NCI-H1092 treated with DMSO at 0.1 percent for 48 hours (cell line): ENCODE measurements around the gene ZGPAT.

ENCODE experiments used
- DNase-seq: peaks from one replicate; lab custom pipeline; 2025; lab: John Stamatoyannopoulos, UW

ZGPAT gene

DNA sequence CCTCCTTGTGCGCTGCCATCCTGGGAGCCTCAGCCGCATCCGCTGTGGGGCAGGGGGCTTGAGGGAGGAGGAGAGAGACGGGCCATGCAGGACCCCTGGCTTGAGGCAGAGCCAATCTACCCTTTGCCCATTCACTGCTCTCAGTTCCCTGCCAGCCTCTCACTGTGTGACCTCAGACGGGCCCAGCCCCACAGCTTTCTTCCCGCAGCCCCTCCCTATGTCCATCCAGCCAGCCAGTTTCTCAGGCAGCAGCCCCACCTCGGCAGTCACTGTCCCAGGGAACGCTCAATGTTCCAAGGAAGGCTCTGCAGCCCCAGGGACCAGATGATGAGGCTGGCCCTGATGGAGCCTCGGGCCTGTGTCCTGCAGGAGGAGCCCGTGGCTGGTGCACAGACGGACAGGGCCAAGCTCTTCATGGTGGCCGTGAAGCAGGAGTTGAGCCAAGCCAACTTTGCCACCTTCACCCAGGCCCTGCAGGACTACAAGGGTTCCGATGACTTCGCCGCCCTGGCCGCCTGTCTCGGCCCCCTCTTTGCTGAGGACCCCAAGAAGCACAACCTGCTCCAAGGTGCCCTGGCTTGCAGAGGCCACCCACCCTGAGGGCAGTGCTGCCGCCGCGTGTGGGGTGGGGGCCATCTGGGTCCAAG, 15.3 kb upstream of the ZGPAT start:
- no peak for DNase-seq

- no peak for DNase-seq
Measured at GRCh38 chr20:63693083-63693732, 14.6 kb upstream of the ZGPAT start.

- no peak for DNase-seq
Measured at GRCh38 chr20:63693733-63694583, 13.9 kb upstream of the ZGPAT start.

- DNase-seq, result no peak
Measured at GRCh38 chr20:63694584-63695423, 13.0 kb upstream of the ZGPAT start.

DNA sequence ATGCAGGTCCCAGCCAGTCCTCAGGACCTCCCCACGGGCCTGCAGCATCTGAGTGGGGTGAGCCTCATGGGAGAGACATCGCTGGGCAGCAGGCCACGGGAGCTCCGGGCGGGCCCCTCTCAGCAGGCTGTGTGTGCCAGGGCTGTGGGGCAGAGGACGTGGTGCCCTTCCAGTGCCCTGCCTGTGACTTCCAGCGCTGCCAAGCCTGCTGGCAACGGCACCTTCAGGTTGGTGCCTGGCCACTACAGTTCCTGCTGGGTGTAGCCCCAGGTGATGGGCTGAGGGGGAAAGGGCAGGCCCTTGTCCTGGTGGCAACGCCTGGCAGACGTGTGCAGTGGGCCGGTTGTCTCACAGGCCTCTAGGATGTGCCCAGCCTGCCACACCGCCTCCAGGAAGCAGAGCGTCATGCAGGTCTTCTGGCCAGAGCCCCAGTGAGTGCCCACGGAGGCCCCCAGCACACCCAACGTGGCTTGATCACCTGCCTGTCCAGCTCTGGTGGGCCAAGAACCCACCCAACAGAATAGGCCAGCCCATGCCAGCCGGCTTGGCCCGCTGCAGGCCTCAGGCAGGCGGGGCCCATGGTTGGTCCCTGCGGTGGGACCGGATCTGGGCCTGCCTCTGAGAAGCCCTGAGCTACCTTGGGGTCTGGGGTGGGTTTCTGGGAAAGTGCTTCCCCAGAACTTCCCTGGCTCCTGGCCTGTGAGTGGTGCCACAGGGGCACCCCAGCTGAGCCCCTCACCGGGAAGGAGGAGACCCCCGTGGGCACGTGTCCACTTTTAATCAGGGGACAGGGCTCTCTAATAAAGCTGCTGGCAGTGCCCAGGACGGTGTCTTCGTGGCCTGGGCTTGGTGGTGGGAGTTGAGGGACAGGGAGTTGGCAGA, 12.2 kb upstream of the ZGPAT start:
- DNase-seq, result no peak

- DNase-seq, result no peak
Measured at GRCh38 chr20:63696306-63696627, 11.6 kb upstream of the ZGPAT start.

- no peak for DNase-seq
Measured at GRCh38 chr20:63696628-63697356, 11.0 kb upstream of the ZGPAT start, which contains the start of gene TNFRSF6B. Gene TNFRSF6B, plus strand, starts transcription at chr20:63696652. Its CDS starts 116 bp downstream, at chr20:63696768.

- no peak for DNase-seq
Measured at GRCh38 chr20:63697357-63697867, 10.4 kb upstream of the ZGPAT start.

GRCh38 chr20:63697868-63698545, 9.8 kb upstream of the ZGPAT start:
- no peak for DNase-seq

DNA sequence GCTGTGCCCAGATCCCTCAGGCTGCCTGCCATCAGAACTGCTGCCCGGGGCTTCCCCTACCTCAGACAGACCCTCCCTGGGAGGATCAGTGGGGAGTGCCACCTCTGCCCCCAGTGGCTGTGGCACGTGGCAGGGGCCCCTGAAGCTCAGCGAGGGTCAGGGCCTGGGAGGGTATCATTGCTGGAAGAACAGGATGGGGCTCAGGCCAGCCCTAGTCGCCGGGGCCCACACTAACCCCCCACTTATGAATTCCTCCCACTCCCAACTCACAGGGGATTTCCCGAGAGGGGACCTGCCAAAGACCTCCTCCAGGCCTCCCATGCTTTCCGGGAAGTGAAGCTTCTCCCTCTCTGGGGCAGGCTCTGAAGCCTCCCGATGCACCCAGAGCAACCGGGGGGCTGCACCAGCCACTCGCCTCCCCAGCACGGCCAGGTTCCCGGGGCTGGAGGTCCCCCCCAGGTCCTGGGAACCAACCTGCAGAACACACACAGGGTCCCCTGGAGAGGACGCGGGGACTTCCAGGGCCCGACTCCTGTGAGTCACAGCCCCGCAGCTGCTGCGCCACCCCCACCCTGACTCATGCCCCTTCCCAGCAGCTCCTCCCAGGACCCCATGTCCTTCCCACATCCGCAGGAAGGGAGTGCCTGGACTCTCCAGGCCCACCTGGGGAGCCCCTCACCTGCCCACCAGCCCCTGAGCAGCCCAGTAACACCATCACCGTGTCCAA, 8.9 kb upstream of the ZGPAT start:
- no peak for DNase-seq

GRCh38 chr20:63699466-63700198, 8.2 kb upstream of the ZGPAT start:
- no peak for DNase-seq

- DNase-seq, result no peak
Measured at GRCh38 chr20:63700199-63701050, 7.4 kb upstream of the ZGPAT start.

DNA sequence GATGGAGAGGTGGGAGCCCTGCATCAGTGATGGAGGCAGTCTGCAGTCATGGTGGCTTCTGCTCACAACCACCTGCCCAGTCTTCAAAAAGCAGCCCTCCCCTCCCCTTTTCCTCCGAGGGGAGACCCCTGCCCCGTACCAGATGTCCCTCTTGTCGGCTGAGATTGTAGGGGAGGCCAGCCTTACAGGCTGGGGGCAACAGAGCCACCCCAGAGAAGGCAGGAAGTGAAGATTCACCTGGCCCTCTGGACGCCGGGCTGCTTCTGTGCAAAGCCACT, 6.8 kb upstream of the ZGPAT start:
- no peak for DNase-seq

DNA sequence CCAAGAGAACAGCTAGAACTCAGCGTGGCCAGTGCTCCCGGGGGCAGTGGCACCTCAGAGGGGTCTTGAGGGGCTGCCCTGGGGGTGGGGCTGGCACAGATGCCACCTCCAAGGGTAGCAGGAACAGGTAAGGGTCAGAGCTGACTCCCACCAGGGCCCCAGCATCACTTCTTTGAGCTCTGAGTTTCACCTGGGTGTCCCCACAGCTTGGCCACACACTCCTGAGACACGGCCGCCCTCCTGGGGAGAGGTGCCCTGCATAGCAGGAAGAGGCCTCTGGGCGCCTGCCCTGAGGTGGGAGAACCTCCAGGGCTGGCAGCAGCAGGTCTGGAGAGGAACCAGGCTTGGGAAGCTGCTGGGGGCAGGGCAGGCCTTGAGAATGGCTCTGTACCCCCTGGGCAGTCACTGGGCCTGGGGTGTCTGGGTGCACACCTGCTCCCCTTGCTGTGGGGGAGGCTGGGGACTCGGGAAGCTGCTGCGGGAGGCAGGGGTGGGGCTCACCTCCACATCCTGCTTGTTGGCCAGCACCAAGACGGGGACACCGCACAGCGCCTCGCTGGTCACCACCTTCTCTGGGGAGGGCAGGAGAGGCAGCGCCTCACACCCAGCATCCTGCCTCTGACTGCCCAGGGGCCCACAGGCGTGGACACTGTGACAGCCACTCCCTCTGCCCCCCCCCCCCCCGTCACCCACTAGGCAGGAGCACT, 6.4 kb upstream of the ZGPAT start:
- DNase-seq, result no peak

GRCh38 chr20:63702036-63702665, 5.7 kb upstream of the ZGPAT start:
- DNase-seq, result no peak

- no peak for DNase-seq
Measured at GRCh38 chr20:63702751-63703470, 4.9 kb upstream of the ZGPAT start.
